ENCODE data around the gene CADM2. TPM values are rescaled to one million over a fixed set of nuclear protein-coding genes. Genes with fewer than 3 reads are reported as not detected.

The CADM2 gene
- total RNA-seq, 1 donor from 2014 or later = 3.5 TPM

DNA sequence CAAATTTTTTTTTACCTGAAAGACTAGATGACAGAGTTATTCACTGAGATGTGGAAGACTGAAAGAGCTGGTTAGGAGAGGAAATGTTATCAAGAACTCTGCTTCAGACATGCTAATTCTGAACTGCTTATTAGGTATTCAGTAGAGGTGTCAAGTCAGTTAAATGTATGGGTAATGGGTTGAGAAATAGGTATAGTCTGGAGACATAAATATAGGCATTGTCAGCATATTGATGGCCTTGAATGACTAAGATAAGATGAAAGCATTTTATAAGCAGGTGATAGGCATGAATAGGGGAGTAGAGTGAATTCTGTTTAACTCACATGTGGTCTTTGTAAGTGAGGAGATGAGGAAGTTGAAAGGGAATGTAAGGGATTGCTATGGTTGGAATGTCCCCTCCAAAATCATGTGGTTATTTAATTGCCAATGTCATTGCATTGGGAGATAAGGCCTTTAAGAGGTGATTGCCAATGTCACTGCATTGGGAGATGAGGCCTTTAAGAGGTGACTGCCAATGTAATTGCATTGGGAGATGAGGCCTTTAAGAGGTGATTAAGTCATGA is 904.2 kb downstream of the CADM2 start:
- TF ChIP-seq, protein P1, sequence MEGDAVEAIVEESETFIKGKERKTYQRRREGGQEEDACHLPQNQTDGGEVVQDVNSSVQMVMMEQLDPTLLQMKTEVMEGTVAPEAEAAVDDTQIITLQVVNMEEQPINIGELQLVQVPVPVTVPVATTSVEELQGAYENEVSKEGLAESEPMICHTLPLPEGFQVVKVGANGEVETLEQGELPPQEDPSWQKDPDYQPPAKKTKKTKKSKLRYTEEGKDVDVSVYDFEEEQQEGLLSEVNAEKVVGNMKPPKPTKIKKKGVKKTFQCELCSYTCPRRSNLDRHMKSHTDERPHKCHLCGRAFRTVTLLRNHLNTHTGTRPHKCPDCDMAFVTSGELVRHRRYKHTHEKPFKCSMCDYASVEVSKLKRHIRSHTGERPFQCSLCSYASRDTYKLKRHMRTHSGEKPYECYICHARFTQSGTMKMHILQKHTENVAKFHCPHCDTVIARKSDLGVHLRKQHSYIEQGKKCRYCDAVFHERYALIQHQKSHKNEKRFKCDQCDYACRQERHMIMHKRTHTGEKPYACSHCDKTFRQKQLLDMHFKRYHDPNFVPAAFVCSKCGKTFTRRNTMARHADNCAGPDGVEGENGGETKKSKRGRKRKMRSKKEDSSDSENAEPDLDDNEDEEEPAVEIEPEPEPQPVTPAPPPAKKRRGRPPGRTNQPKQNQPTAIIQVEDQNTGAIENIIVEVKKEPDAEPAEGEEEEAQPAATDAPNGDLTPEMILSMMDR (conservative IDR thresholded peaks at IDR 0.05) = no peak
- no peaks in the 10 kb centered on the region for H3K36me3 Mint-ChIP-seq (ENCODE audit: low read depth)
- H3K4me1 Mint-ChIP-seq = no peaks in the 10 kb centered on the region
- H3K27ac Mint-ChIP-seq (ENCODE audit: unreplicated experiment) = no peak overlapping the region
- no peaks in the 10 kb centered on the region for H3K9me3 Mint-ChIP-seq
- no peaks in the 10 kb centered on the region for H3K27me3 Mint-ChIP-seq (ENCODE audit: low read depth)
- no peak for DNase-seq (ENCODE audit: low read depth, low spot score)
- no peak overlapping the region for H3K4me3 Mint-ChIP-seq

DNA sequence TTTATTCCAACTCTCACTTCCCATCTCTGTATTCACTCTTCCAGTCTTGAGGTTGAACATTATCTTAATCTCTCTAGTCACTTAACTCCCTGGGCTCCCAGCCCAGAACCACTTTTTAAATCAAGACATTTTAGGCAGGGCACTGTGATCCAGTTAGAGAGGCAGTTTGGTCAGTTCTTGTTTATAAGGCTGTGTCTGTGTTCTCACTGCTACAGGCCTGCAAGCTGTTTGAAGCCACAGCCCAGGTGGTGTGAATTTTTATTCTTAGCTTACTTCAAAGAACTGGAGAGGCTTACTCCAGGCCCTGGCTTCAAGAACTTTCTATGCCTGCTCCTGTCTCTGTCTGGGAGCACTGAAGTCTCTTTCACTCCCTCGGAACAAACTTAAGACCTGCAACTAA is 906.1 kb downstream of the CADM2 start:
- TF ChIP-seq, protein P1 (conservative IDR thresholded peaks at IDR 0.05) = no peak
- no peaks in the 10 kb centered on the region for H3K36me3 Mint-ChIP-seq (ENCODE audit: low read depth)
- H3K27me3 Mint-ChIP-seq (ENCODE audit: low read depth) = no peaks in the 10 kb centered on the region
- H3K9me3 Mint-ChIP-seq = peaks cover 1% of the 10 kb centered on the region
- no peak for DNase-seq (ENCODE audit: low read depth, low spot score)
- no peak overlapping the region for H3K27ac Mint-ChIP-seq (ENCODE audit: unreplicated experiment)
- no peaks in the 10 kb centered on the region for H3K4me1 Mint-ChIP-seq
- no peak overlapping the region for H3K4me3 Mint-ChIP-seq

DNA sequence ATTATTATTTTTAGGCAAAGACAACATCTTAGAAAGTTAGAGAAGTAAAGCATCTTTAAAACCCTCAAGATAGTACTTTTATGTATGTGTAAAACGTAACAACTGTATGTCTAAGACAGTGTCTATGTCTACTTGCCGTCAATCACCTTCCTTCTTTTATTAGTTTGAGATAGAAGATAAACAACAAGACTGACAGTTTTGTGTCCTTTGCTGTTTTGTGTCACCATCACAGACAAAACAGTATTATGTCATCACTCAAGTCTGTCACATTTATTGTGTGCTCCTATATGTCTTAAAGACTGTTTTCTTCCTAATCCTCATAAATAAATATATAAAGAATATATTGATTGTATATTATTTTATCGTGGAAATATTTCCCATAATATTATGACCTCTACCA is 908.3 kb downstream of the CADM2 start:
- Mint-ChIP-seq H3K4me1 (no peaks in the 10 kb centered on the region), H3K27me3 (ENCODE audit: low read depth) (no peaks in the 10 kb centered on the region), H3K27ac (ENCODE audit: unreplicated experiment) (no peak overlapping the region), H3K4me3 (no peak overlapping the region), H3K9me3 (peaks cover 6% of the 10 kb centered on the region), H3K36me3 (ENCODE audit: low read depth) (no peaks in the 10 kb centered on the region)
- no peak for DNase-seq (ENCODE audit: low read depth, low spot score)
- TF ChIP-seq, protein P1 (conservative IDR thresholded peaks at IDR 0.05) = no peak

DNA sequence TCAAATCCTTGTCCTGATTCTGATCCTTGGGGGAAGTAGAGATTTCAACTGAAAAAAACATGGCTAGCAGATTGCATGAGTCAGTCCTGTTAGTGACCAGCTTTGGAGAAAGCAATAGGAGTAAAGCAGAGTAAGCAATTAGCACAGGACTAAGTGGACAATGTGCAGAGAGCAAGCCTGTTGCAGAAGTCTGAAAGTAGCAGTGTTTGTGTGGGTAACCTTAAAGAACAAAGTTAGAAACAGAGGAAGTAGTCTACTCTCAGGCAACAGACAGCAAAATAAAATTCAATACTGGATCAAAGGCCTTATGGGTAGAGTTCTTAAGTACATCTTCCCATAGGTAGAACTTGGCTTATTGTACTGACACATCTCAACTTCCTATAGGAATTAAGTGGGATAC is 916.8 kb downstream of the CADM2 start:
- no peaks in the 10 kb centered on the region for H3K36me3 Mint-ChIP-seq (ENCODE audit: low read depth)
- DNase-seq (ENCODE audit: low read depth, low spot score) = no peak
- no peaks in the 10 kb centered on the region for H3K27me3 Mint-ChIP-seq (ENCODE audit: low read depth)
- TF ChIP-seq, protein P1 (conservative IDR thresholded peaks at IDR 0.05) = no peak
- peaks cover 6% of the 10 kb centered on the region for H3K9me3 Mint-ChIP-seq
- H3K27ac Mint-ChIP-seq (ENCODE audit: unreplicated experiment) = no peak overlapping the region
- H3K4me3 Mint-ChIP-seq = no peak overlapping the region
- H3K4me1 Mint-ChIP-seq = no peaks in the 10 kb centered on the region

DNA sequence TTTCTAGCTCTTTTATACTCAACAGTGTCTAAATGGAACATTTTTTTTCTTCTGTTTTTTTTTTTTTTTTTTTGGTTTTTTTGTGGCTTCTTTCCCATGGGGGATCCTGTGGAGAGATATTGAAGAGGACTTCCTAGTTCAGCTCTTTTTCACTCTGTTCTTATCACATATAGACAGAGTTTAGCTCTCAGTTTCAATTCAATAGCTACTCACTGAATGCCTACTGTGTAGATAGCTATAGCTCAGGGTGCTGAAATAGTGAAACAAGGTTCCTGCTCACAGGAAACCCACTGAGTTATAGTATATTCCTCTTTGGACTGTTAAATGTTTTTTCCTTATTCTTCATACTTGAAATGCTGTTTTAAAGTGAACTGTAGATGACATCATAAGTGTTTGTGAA is 918.8 kb downstream of the CADM2 start:
- no peak overlapping the region for H3K4me3 Mint-ChIP-seq
- DNase-seq (ENCODE audit: low read depth, low spot score) = no peak
- H3K36me3 Mint-ChIP-seq (ENCODE audit: low read depth) = no peaks in the 10 kb centered on the region
- H3K4me1 Mint-ChIP-seq = no peaks in the 10 kb centered on the region
- TF ChIP-seq, protein P1 (conservative IDR thresholded peaks at IDR 0.05) = no peak
- H3K9me3 Mint-ChIP-seq = peaks cover 6% of the 10 kb centered on the region
- no peaks in the 10 kb centered on the region for H3K27me3 Mint-ChIP-seq (ENCODE audit: low read depth)
- H3K27ac Mint-ChIP-seq (ENCODE audit: unreplicated experiment) = no peak overlapping the region
